HepG2 (cell line): ENCODE results near the gene CD7. TPM values are rescaled to one million over a fixed set of nuclear protein-coding genes. Genes with fewer than 3 reads are reported as not detected.

Experiments used
- CCDC6 ChIP-seq: sonication (generic); formaldehyde crosslinking; IDR thresholded peaks from 2 replicates; pipeline ENCODE4 v1.8.1; 2022; ENCODE audit warnings: mild to moderate bottlenecking, missing genetic modification reagents, moderate library complexity
- DMTF1 ChIP-seq: sonication (generic); formaldehyde crosslinking; IDR thresholded peaks from 2 replicates; pipeline ENCODE4 v1.4.0; 2020; ENCODE audit warnings: mild to moderate bottlenecking, missing genetic modification reagents
- EEA1 ChIP-seq: sonication (generic); formaldehyde crosslinking; IDR thresholded peaks from 2 replicates; pipeline ENCODE4 v1.5.1; 2020; ENCODE audit warnings: mild to moderate bottlenecking, missing genetic modification reagents, borderline replicate concordance
- GPN1 ChIP-seq: sonication (generic); formaldehyde crosslinking; IDR thresholded peaks from 2 replicates; pipeline ENCODE4 v1.5.1; 2020; ENCODE audit warnings: missing genetic modification reagents, borderline replicate concordance
- MTA3 ChIP-seq: sonication (generic); formaldehyde crosslinking; IDR thresholded peaks from 2 replicates; pipeline ENCODE4 v1.4.0; 2020; ENCODE audit warnings: missing genetic modification reagents
- NONO ChIP-seq, 2 experiments: fragments of 450-650 bp in 1 of 2; sonication (generic) in 1 of 2; formaldehyde crosslinking in 1 of 2; IDR thresholded peaks in 1 of 2; conservative IDR thresholded peaks in 1 of 2; 2 replicates each; pipeline versions ENCODE4 v1.6.1 to v1.8.0; 2017 to 2022; ENCODE audit warnings: mild to moderate bottlenecking in 1 of 2, missing genetic modification reagents in 1 of 2, moderate library complexity in 1 of 2
- POGZ ChIP-seq: sonication (generic); formaldehyde crosslinking; IDR thresholded peaks from 2 replicates; pipeline ENCODE4 v1.4.0; 2020; ENCODE audit warnings: mild to moderate bottlenecking, missing genetic modification reagents
- SMAD9 ChIP-seq: sonication (generic); formaldehyde crosslinking; IDR thresholded peaks from 2 replicates; pipeline ENCODE4 v1.5.1; 2020; ENCODE audit warnings: mild to moderate bottlenecking, missing genetic modification reagents
- SUZ12 ChIP-seq: fragments of 150-350 bp; IDR thresholded peaks from 2 replicates; pipeline ENCODE4 v1.6.1; 2014; ENCODE audit warnings: low read depth, low read length
- YY1 ChIP-seq: IDR thresholded peaks from 2 replicates; pipeline ENCODE4 v1.6.1; 2011; ENCODE audit warnings: low read length, low read depth, moderate library complexity, mild to moderate bottlenecking; ENCODE audit not compliant: insufficient read depth, insufficient replicate concordance
- ZBED4 ChIP-seq: sonication (generic); formaldehyde crosslinking; IDR thresholded peaks from 2 replicates; pipeline ENCODE4 v1.4.0; 2020; ENCODE audit warnings: missing genetic modification reagents, borderline replicate concordance
- ZNF770 ChIP-seq: sonication (generic); formaldehyde crosslinking; IDR thresholded peaks from 2 replicates; pipeline ENCODE4 v1.5.0; 2020; ENCODE audit warnings: mild to moderate bottlenecking, missing genetic modification reagents
- ZUFSP ChIP-seq: sonication (generic); formaldehyde crosslinking; IDR thresholded peaks from 2 replicates; pipeline ENCODE4 v1.9.0; 2021; ENCODE audit warnings: missing genetic modification reagents, mild to moderate bottlenecking, borderline replicate concordance
- polyA plus RNA-seq, 8 experiments: library from polyadenylated mRNA; depleted of rRNA in 3 of 8; stranded (reverse) in 7 of 8; unstranded in 1 of 8; fragments of >200 nt; fragmentation: Illumina TruSeq in 4 of 8; extraction: Trizol in 4 of 8; gene quantifications; 2 replicates each; pipeline versions ENCODE4 v1.2.1 to v1.2.3, GENCODE V29; 2011 to 2016; ENCODE audit warnings: low read depth in 4 of 8, missing spikeins in 1 of 8, mixed read lengths in 1 of 8; ENCODE audit not compliant: insufficient read depth in 1 of 8
- total RNA-seq, 5 experiments: library from RNA; depleted of rRNA; stranded (reverse); fragments of >200 nt; fragmentation: Illumina TruSeq; extraction: Trizol; gene quantifications; 2 replicates each; pipeline ENCODE4 v1.2.3, GENCODE V29; 2016; ENCODE audit warnings: low read depth in 1 of 5
- TF ChIP-seq, protein P1 (sequence below): sonication (generic); formaldehyde crosslinking; IDR thresholded peaks from 2 replicates; pipeline ENCODE4 v1.4.0; 2020; ENCODE audit warnings: missing genetic modification reagents, low read depth, mild to moderate bottlenecking, borderline replicate concordance

Gene CD7
- total and polyA plus RNA-seq, 2 of the 13 experiments (the other 11 are each of a cell fraction or from before 2014, with no cell fraction given): 67.6 to 76.4 TPM

DNA sequence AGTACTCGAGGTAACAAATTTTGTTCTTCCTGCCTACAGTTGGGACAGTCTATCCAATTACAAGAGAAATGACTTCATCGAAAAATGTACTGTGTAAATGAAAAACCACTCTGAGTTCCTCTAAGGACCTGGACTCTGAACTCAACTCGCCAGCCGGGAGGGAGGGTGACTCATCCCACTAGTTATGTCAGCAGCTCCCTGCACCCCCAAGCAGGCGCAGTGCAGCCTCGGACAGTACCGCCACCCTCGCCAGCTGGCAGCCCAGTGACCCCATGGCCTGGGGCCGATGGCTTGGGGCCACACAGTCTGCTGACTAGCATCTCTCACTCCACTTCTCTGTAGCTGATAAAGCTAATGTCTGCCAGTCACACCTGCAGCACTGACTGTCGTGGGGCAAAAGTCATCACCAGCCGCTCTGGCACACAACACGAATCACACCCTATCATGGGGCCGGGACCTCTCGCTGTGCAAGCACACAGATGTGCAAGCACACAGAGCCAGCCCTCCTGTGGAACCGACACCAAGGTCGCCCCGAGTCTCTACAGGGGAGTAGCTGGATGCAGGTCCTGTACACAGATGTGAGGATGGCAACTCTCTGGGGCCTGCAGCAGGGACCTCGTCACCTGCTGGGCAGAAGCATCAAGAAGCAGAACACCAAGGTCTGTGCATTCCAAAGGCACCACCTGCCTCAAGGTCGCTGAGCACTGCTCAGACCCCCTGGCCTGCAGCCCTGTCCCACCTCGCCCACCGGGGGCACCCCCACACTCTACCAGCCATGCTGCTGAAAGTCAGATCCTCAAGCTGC lies 49.6 kb downstream of the CD7 start (continued):
- no peak for TF ChIP-seq ZUFSP (CRISPR knock-in tag)
- TF ChIP-seq YY1: peak; percentile 60
- TF ChIP-seq SUZ12: no peak
- no peak for TF ChIP-seq ZNF770 (CRISPR knock-in tag)
- no peak for TF ChIP-seq SMAD9 (CRISPR knock-in tag)
- no peak for TF ChIP-seq DMTF1 (CRISPR knock-in tag)
- TF ChIP-seq NONO (IDR thresholded peaks at IDR 0.05): no peak
- peak; percentile 78 for TF ChIP-seq NONO (CRISPR knock-in tag; conservative IDR thresholded peaks at IDR 0.05)
- peak; percentile 63 for TF ChIP-seq POGZ
- TF ChIP-seq ZBED4 (CRISPR knock-in tag): no peak; the same call in 1 of the 2 replicates
- TF ChIP-seq, protein P1, sequence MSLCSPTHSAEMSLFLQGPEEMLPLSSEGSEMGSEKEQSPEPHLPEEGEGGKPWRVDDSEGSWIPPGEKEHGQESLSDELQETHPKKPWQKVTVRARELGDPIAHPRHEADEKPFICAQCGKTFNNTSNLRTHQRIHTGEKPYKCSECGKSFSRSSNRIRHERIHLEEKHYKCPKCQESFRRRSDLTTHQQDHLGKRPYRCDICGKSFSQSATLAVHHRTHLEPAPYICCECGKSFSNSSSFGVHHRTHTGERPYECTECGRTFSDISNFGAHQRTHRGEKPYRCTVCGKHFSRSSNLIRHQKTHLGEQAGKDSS (CRISPR knock-in tag): peak; percentile 80; the same call in 1 of the 2 replicates
- TF ChIP-seq EEA1 (CRISPR knock-in tag): 0 out of 2 replicates have a peak, but pooled peaks have one; percentile 14
- peak; percentile 87 for TF ChIP-seq CCDC6 (CRISPR knock-in tag)
- TF ChIP-seq GPN1: no peak; the same call in 1 of the 2 replicates
- TF ChIP-seq MTA3 (CRISPR knock-in tag): no peak
